ENCODE data around the gene FNDC8. TPM values are rescaled to one million over a fixed set of nuclear protein-coding genes. Genes with fewer than 3 reads are reported as not detected.

The FNDC8 gene
- total and polyA plus RNA-seq, 9 of the 15 experiments (the other 6 are each of a cell fraction or from before 2014, with no cell fraction given) = 0.04 TPM; not detected in 8

DNA sequence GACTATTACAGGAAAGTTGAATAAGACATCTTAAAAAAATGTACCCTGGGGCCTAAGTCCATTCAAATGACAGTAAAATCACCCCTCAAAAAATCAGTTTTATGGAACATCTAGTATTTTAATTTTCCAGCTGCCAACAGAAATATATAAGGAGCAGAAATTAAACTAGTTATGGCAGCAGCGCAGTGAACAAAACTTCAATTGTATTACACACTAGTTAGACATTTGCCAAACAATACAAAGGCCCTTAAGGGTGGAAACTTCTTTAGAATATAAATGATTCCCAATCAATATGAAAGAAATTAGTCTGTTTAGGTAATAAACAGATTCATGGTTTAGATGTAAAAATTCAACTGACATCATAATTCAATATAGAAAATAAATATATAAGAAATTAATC is 39.8 kb upstream of the FNDC8 start:
- H3K4me3 ChIP-seq = no peak overlapping the region
- H3K79me2 ChIP-seq (ENCODE audit: control insufficient read depth, insufficient read depth, low read length) = peaks cover 47% of the 10 kb centered on the region

More for the DNA sequence above, 39.8 kb upstream of the FNDC8 start:
- peaks cover 3% of the 10 kb centered on the region for H3K9me1 ChIP-seq (ENCODE audit: control insufficient read depth, insufficient read depth, low read length)
- no peak overlapping the region for H3K27ac ChIP-seq (ENCODE audit: extremely low read depth, low read depth, low read length)
- POLR2A ChIA-PET = interaction anchor here (0.6 to 2.1 kb wide), 4 partner anchors 12 to 28 kb away, joined by 3 to 9 read pairs (median 4); no protein-coding TSS in a partner anchor
- no peaks in the 10 kb centered on the region for H3K36me3 ChIP-seq (ENCODE audit: control insufficient read depth, insufficient read depth, low read length)
- H3K9me3 ChIP-seq (replicated peaks; ENCODE audit: control insufficient read depth, insufficient read depth, low read depth, low read length) = no peaks in the 10 kb centered on the region
- no peaks in the 10 kb centered on the region for H3K27me3 ChIP-seq (ENCODE audit: control insufficient read depth in 2 of 2, insufficient read depth in 2 of 2, low read length in 2 of 2)
- DNase-seq (ENCODE audit: extremely low read depth in 1 of 4, low spot score in 3 of 4) (no peak), FAIRE-seq (no peak), ATAC-seq (no peak)
- CTCF ChIA-PET (ENCODE audit: low intra/inter-chr PET ratio) = no interaction called here
- H4K20me1 ChIP-seq (replicated peaks; ENCODE audit: control insufficient read depth, insufficient read depth, low read length) = peaks cover 8% of the 10 kb centered on the region; the same call in 1 of the 2 replicates
- no peak for TF ChIP-seq MTA3 (IDR thresholded peaks at IDR 0.05; ENCODE audit: borderline replicate concordance)
- TF ChIP-seq, protein P1, sequence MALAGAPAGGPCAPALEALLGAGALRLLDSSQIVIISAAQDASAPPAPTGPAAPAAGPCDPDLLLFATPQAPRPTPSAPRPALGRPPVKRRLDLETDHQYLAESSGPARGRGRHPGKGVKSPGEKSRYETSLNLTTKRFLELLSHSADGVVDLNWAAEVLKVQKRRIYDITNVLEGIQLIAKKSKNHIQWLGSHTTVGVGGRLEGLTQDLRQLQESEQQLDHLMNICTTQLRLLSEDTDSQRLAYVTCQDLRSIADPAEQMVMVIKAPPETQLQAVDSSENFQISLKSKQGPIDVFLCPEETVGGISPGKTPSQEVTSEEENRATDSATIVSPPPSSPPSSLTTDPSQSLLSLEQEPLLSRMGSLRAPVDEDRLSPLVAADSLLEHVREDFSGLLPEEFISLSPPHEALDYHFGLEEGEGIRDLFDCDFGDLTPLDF (CRISPR knock-in tag; IDR thresholded peaks at IDR 0.05) = no peak
- TF ChIP-seq THRB (CRISPR knock-in tag; conservative IDR thresholded peaks at IDR 0.05) = no peak
- no peak for TF ChIP-seq ZNF668 (CRISPR knock-in tag; IDR thresholded peaks at IDR 0.05)
- no peak for TF ChIP-seq CHD4 (IDR thresholded peaks at IDR 0.05; ENCODE audit: insufficient read depth, insufficient replicate concordance, low read depth, low read length, poor library complexity, severe bottlenecking)
- no peak for TF ChIP-seq UBTF (IDR thresholded peaks at IDR 0.05; ENCODE audit: borderline replicate concordance in 1 of 2, low read depth in 2 of 2, low read length in 2 of 2)
- TF ChIP-seq ZNF165 (CRISPR knock-in tag; IDR thresholded peaks at IDR 0.05; ENCODE audit: borderline replicate concordance) = no peak
- TF ChIP-seq SP2 (IDR thresholded peaks at IDR 0.05; ENCODE audit: extremely low read depth, low read depth, low read length, poor library complexity, severe bottlenecking) = no peak
- TF ChIP-seq KDM1A (IDR thresholded peaks at IDR 0.05) = no peak
- no peak for TF ChIP-seq PTRF (tag; IDR thresholded peaks at IDR 0.05)
- H3K4me2 ChIP-seq (ENCODE audit: insufficient read depth, low read length) = no peak overlapping the region
- BruUV-seq (replicated peaks) = no TSS peak
- H2AFZ ChIP-seq (ENCODE audit: low read depth, low read length) = no peak overlapping the region
- in situ Hi-C loops (cut with MboI) (no loop called here), intact Hi-C loops (cut with micrococcal nuclease) (no loop called here)
- H3K4me1 ChIP-seq (replicated peaks in 1 of 2; ENCODE audit: control insufficient read depth in 2 of 2, insufficient read depth in 2 of 2, low read length in 2 of 2) = peaks cover 6 to 26% of the 10 kb centered on the region in 2 experiments; a peak in 3 of 5 replicates
- H3K9ac ChIP-seq (ENCODE audit: insufficient read depth in 1 of 2, low read depth in 2 of 2, low read length in 2 of 2) = no peak overlapping the region
- 100% methylated on average over 1 of the region's 1 CpG for WGBS (ENCODE audit: insufficient coverage, low coverage, missing lambda C conversion rate)
